Activated B cell treated with CpG ODN at 0.5 μM for 24 hours (primary cell): Measurements from ENCODE around the gene RPL12. TPM values are rescaled to one million over a fixed set of nuclear protein-coding genes. Genes with fewer than 3 reads are reported as not detected.

Experiments used
- ATAC-seq: fragments of 200-7000 bp; cut with Tn5 transposase; one replicate; pipeline ENCODE4 v1.10.0; 2021; ENCODE audit warnings: low read depth, mild to moderate bottlenecking, moderate library complexity
- CTCF ChIA-PET: fragments of 350-600 bp; sonication (Branson Sonifier 250); formaldehyde crosslinking; loops from one replicate; lab custom pipeline; 2021; ENCODE audit warnings: antibody characterized with exemption; lab: Charles Lee
- POLR2A ChIA-PET: fragments of 350-600 bp; sonication (Branson Sonifier 250); formaldehyde crosslinking; loops from one replicate; lab custom pipeline; 2021; ENCODE audit warnings: antibody characterized with exemption; lab: Charles Lee
- DNase-seq: peaks from one replicate; pipeline ENCODE4 v3.0.0; 2022
- H3K27ac Mint-ChIP-seq: one replicate; pipeline ENCODE4 v1.8.0; 2020; ENCODE audit warnings: mixed read lengths
- H3K27me3 Mint-ChIP-seq: one replicate; pipeline ENCODE4 v1.8.0; 2021; ENCODE audit warnings: mixed read lengths
- H3K36me3 Mint-ChIP-seq: one replicate; pipeline ENCODE4 v1.8.0; 2021; ENCODE audit warnings: low read depth, mixed read lengths
- H3K4me1 Mint-ChIP-seq: one replicate; pipeline ENCODE4 v1.8.0; 2021; ENCODE audit warnings: mixed read lengths
- H3K4me3 Mint-ChIP-seq: one replicate; pipeline ENCODE4 v1.8.0; 2020; ENCODE audit warnings: mild to moderate bottlenecking, mixed read lengths
- H3K9me3 Mint-ChIP-seq: one replicate; pipeline ENCODE4 v1.8.0; 2020; ENCODE audit warnings: mixed read lengths
- CTCF ChIP-seq: fragments of 200-600 bp; IDR thresholded peaks from one replicate; pipeline ENCODE4 v1.8.0; 2022; ENCODE audit warnings: antibody characterized with exemption, mild to moderate bottlenecking
- intact Hi-C: fragments of 100-400 bp; cut with micrococcal nuclease; formaldehyde crosslinking; loops from one replicate; pipeline ENCODE4 v1.15.1; 2024
- total RNA-seq: library from RNA; stranded (reverse); gene quantifications from 2 replicates; pipeline ENCODE4 v1.2.3, GENCODE V29; 2022

RPL12 gene
- total RNA-seq, 1 donor from 2014 or later = 2,307 TPM

GRCh38 chr9:127444283-127444920 lies 6.8 kb downstream of the RPL12 start:
- ChIA-PET CTCF (no interaction called here), POLR2A (interaction anchor here (0.6 to 3.0 kb wide), 10 partner anchors 11 to 932 kb away, joined by 3 to 15 read pairs (median 5); partner anchors contain the start of genes SLC2A8 and ZNF79)
- no peak for DNase-seq
- TF ChIP-seq CTCF = no peak
- H3K36me3 Mint-ChIP-seq = peaks cover 84% of the 10 kb centered on the region
- H3K27ac Mint-ChIP-seq = peak overlapping the region; percentile 25
- no peak for ATAC-seq
- no peak overlapping the region for H3K4me3 Mint-ChIP-seq
- peaks cover 23% of the 10 kb centered on the region for H3K4me1 Mint-ChIP-seq
- intact Hi-C loops = no loop called here
- no peaks in the 10 kb centered on the region for H3K9me3 Mint-ChIP-seq
- no peaks in the 10 kb centered on the region for H3K27me3 Mint-ChIP-seq

GRCh38 chr9:127438394-127438793 lies 12.8 kb downstream of the RPL12 start:
- no peak for TF ChIP-seq CTCF
- intact Hi-C loops = no loop called here
- Mint-ChIP-seq H3K27ac (no peak overlapping the region), H3K36me3 (peaks cover 83% of the 10 kb centered on the region), H3K27me3 (no peaks in the 10 kb centered on the region), H3K9me3 (no peaks in the 10 kb centered on the region), H3K4me3 (no peak overlapping the region), H3K4me1 (no peaks in the 10 kb centered on the region)
- ChIA-PET CTCF (interaction anchor here (0.9 kb wide), 1 partner anchor 17 kb away, joined by 3 read pairs; no protein-coding TSS in a partner anchor), POLR2A (interaction anchor here (0.5 to 3.9 kb wide), 2 partner anchors 9 to 12 kb away, joined by 3 to 13 read pairs; partner anchors contain the start of genes LRSAM1 and RPL12)
- ATAC-seq = no peak
- no peak for DNase-seq

GRCh38 chr9:127437497-127438264 lies 13.5 kb downstream of the RPL12 start:
- Mint-ChIP-seq H3K27me3 (no peaks in the 10 kb centered on the region), H3K27ac (no peak overlapping the region), H3K4me1 (no peaks in the 10 kb centered on the region), H3K4me3 (no peak overlapping the region), H3K36me3 (peaks cover 86% of the 10 kb centered on the region), H3K9me3 (no peaks in the 10 kb centered on the region)
- intact Hi-C loops = no loop called here
- DNase-seq (no peak), ATAC-seq (no peak)
- no peak for TF ChIP-seq CTCF
- ChIA-PET POLR2A (interaction anchor here (0.5 to 3.9 kb wide), 2 partner anchors 8 to 13 kb away, joined by 3 to 13 read pairs; partner anchors contain the start of genes LRSAM1 and RPL12), CTCF (interaction anchor here (0.9 kb wide), 1 partner anchor 18 kb away, joined by 3 read pairs; no protein-coding TSS in a partner anchor)

- H3K27ac Mint-ChIP-seq = no peak overlapping the region
- no peaks in the 10 kb centered on the region for H3K9me3 Mint-ChIP-seq
- peaks cover 60% of the 10 kb centered on the region for H3K36me3 Mint-ChIP-seq
- H3K4me1 Mint-ChIP-seq = peaks cover 17% of the 10 kb centered on the region
- no peaks in the 10 kb centered on the region for H3K27me3 Mint-ChIP-seq
- no peak for ATAC-seq
- H3K4me3 Mint-ChIP-seq = no peak overlapping the region
- CTCF ChIA-PET = no interaction called here
- intact Hi-C loops = no loop called here
- no peak for TF ChIP-seq CTCF
- DNase-seq = no peak
- POLR2A ChIA-PET = no interaction called here
Measured at GRCh38 chr9:127430415-127430814, 20.8 kb downstream of the RPL12 start.

GRCh38 chr9:127428348-127428747 lies 22.9 kb downstream of the RPL12 start:
- Mint-ChIP-seq H3K9me3 (no peaks in the 10 kb centered on the region), H3K36me3 (peaks cover 51% of the 10 kb centered on the region), H3K4me3 (no peak overlapping the region), H3K4me1 (peaks cover 35% of the 10 kb centered on the region), H3K27ac (no peak overlapping the region), H3K27me3 (no peaks in the 10 kb centered on the region)
- DNase-seq (no peak), ATAC-seq (no peak)
- ChIA-PET CTCF (no interaction called here), POLR2A (no interaction called here)
- intact Hi-C loops = no loop called here
- no peak for TF ChIP-seq CTCF
